GM23338 (cell line): ENCODE data around the gene TEX9. TPM values are rescaled to one million over a fixed set of nuclear protein-coding genes. Genes with fewer than 3 reads are reported as not detected.

Source experiments
- ATAC-seq: fragments of 200-7000 bp; cut with Tn5 transposase; 3 replicates; pipeline ENCODE4 v1.9.1; 2020
- DNase-seq: peaks from one replicate; pipeline ENCODE4 v3.0.0-alpha.2; 2015; ENCODE audit warnings: low spot score
- H2AFZ ChIP-seq: fragments of 200-600 bp; sonication (generic); 2 replicates; pipeline ENCODE4 v1.8.0; 2016; ENCODE audit warnings: antibody characterized with exemption, mild to moderate bottlenecking, moderate library complexity
- H3F3A ChIP-seq: fragments of 200-600 bp; sonication (generic); replicated peaks from 2 replicates; pipeline ENCODE4 v1.8.0; 2017; ENCODE audit warnings: antibody characterized with exemption, mixed run types, low read depth
- H3K27ac ChIP-seq: fragments of 200-600 bp; sonication (generic); 2 replicates; pipeline ENCODE4 v1.6.1; 2016; ENCODE audit warnings: low read depth
- H3K27me3 ChIP-seq: fragments of 200-600 bp; sonication (generic); 2 replicates; pipeline ENCODE4 v1.8.0; 2016; ENCODE audit warnings: mild to moderate bottlenecking, mixed run types, moderate library complexity; ENCODE audit not compliant: insufficient read depth
- H3K36me3 ChIP-seq: fragments of 200-600 bp; sonication (generic); 2 replicates; pipeline ENCODE4 v1.8.0; 2016; ENCODE audit warnings: mild to moderate bottlenecking; ENCODE audit not compliant: insufficient read depth
- H3K4me1 ChIP-seq: fragments of 200-600 bp; sonication (generic); 2 replicates; pipeline ENCODE4 v1.8.0; 2016; ENCODE audit warnings: mild to moderate bottlenecking, moderate library complexity; ENCODE audit not compliant: insufficient read depth
- H3K4me2 ChIP-seq: fragments of 200-600 bp; sonication (generic); 2 replicates; pipeline ENCODE4 v1.7.1; 2017; ENCODE audit warnings: mixed run types
- H3K4me3 ChIP-seq: fragments of 200-600 bp; sonication (generic); 2 replicates; pipeline ENCODE4 v1.6.1; 2016; ENCODE audit warnings: mixed run types
- H3K79me2 ChIP-seq: fragments of 200-600 bp; sonication (generic); replicated peaks from 2 replicates; pipeline ENCODE4 v1.8.0; 2017; ENCODE audit warnings: mild to moderate bottlenecking; ENCODE audit not compliant: insufficient read depth
- H3K9me2 ChIP-seq: fragments of 200-600 bp; sonication (generic); 2 replicates; pipeline ENCODE4 v1.8.0; 2017; ENCODE audit not compliant: insufficient read depth
- H4K20me1 ChIP-seq: fragments of 200-600 bp; sonication (generic); replicated peaks from 2 replicates; pipeline ENCODE4 v1.8.0; 2017; ENCODE audit warnings: mild to moderate bottlenecking; ENCODE audit not compliant: insufficient read depth
- H3K27ac Mint-ChIP-seq: 2 replicates; pipeline ENCODE4 v1.8.0; 2020; ENCODE audit warnings: inconsistent platforms, mild to moderate bottlenecking, moderate library complexity, mixed read lengths
- H3K27me3 Mint-ChIP-seq: 3 replicates; pipeline ENCODE4 v1.8.0; 2022; ENCODE audit warnings: low read depth, mild to moderate bottlenecking, moderate library complexity, mixed read lengths, inconsistent platforms; ENCODE audit not compliant: insufficient read depth, poor library complexity
- H3K36me3 Mint-ChIP-seq: 3 replicates; pipeline ENCODE4 v1.8.0; 2021; ENCODE audit warnings: low read depth, mild to moderate bottlenecking, inconsistent platforms, moderate library complexity, mixed read lengths
- H3K4me1 Mint-ChIP-seq: 3 replicates; pipeline ENCODE4 v1.8.0; 2020; ENCODE audit warnings: mild to moderate bottlenecking, inconsistent platforms, mixed read lengths
- H3K4me3 Mint-ChIP-seq: 3 replicates; pipeline ENCODE4 v1.8.0; 2021; ENCODE audit warnings: moderate library complexity, mild to moderate bottlenecking, inconsistent platforms, mixed read lengths
- H3K9me3 Mint-ChIP-seq: 3 replicates; pipeline ENCODE4 v1.8.0; 2020; ENCODE audit warnings: moderate library complexity, mild to moderate bottlenecking, inconsistent platforms, mixed read lengths
- CTCF ChIP-seq, 2 experiments: fragments of 200-600 bp in 1 of 2; sonication (generic) in 1 of 2; conservative IDR thresholded peaks; 2 replicates each; pipeline versions ENCODE4 v1.5.1 to v1.6.1; 2016 to 2017; ENCODE audit warnings: antibody characterized with exemption in 2 of 2, low read depth in 2 of 2, mild to moderate bottlenecking in 2 of 2, moderate library complexity in 1 of 2
- EZH2 ChIP-seq: fragments of 200-600 bp; sonication (generic); IDR thresholded peaks from one replicate; pipeline ENCODE4 v1.8.0; 2017; ENCODE audit warnings: antibody characterized with exemption, mild to moderate bottlenecking, low read depth; ENCODE audit not compliant: unreplicated experiment
- EZH2phosphoT487 ChIP-seq: fragments of 200-600 bp; sonication (generic); IDR thresholded peaks from one replicate; pipeline ENCODE4 v1.8.1; 2018; ENCODE audit warnings: antibody characterized with exemption; ENCODE audit not compliant: unreplicated experiment
- JUNB ChIP-seq: IDR thresholded peaks from one replicate; pipeline ENCODE4 v1.6.1; 2016; ENCODE audit warnings: antibody characterized with exemption; ENCODE audit not compliant: unreplicated experiment
- NANOG ChIP-seq: IDR thresholded peaks from 2 replicates; pipeline ENCODE4 v1.6.1; 2016; ENCODE audit warnings: antibody characterized with exemption, borderline replicate concordance
- POLR2AphosphoS5 ChIP-seq: IDR thresholded peaks from 2 replicates; pipeline ENCODE4 v1.6.1; 2016; ENCODE audit warnings: antibody characterized with exemption, low read depth
- STAT1 ChIP-seq: IDR thresholded peaks from one replicate; pipeline ENCODE4 v1.6.1; 2016; ENCODE audit warnings: antibody characterized with exemption; ENCODE audit not compliant: unreplicated experiment
- ZNF114 ChIP-seq: fragments of 250-450 bp; sonication (Bioruptor Pico); IDR thresholded peaks from 2 replicates; pipeline ENCODE4 v1.5.0; 2020; ENCODE audit warnings: mild to moderate bottlenecking, moderate library complexity
- ZNF462 ChIP-seq: fragments of 250-450 bp; sonication (Bioruptor Pico); IDR thresholded peaks from 2 replicates; pipeline ENCODE4 v1.5.0; 2020; ENCODE audit warnings: mild to moderate bottlenecking, moderate library complexity
- polyA plus RNA-seq: library from polyadenylated mRNA; unstranded; fragments of >200 nt; fragmentation: Nextera tagmentation; extraction: Ambion mirVana; gene quantifications from 2 replicates; pipeline ENCODE4 v1.2.1, GENCODE V29; 2016
- total RNA-seq: library from RNA; depleted of rRNA; stranded (reverse); fragments of >200 nt; shearing (Covaris generic); gene quantifications from 2 replicates; pipeline ENCODE4 v1.2.3, GENCODE V29; 2014
- TF ChIP-seq, protein P1 (sequence below): IDR thresholded peaks from 2 replicates; pipeline ENCODE4 v1.6.1; 2016; ENCODE audit warnings: antibody characterized with exemption

Gene TEX9
- total and polyA plus RNA-seq, 2 experiments from 2014 or later = 19.6 to 21.8 TPM

GRCh38 chr15:56442354-56442753 is 77.1 kb downstream of the TEX9 start:
- Histone ChIP-seq H3K4me3 (no peak overlapping the region), H3K9me2 (no peaks in the 10 kb centered on the region), H2AFZ (no peak overlapping the region), H3K27me3 (no peaks in the 10 kb centered on the region), H3F3A (no peaks in the 10 kb centered on the region), H4K20me1 (no peaks in the 10 kb centered on the region), H3K27ac (no peak overlapping the region), H3K79me2 (no peaks in the 10 kb centered on the region), H3K36me3 (no peaks in the 10 kb centered on the region), H3K4me1 (no peaks in the 10 kb centered on the region), H3K4me2 (no peak overlapping the region)
- ATAC-seq (no peak), DNase-seq (no peak)
- Mint-ChIP-seq H3K27me3 (no peaks in the 10 kb centered on the region), H3K4me1 (no peaks in the 10 kb centered on the region), H3K36me3 (peaks cover 52% of the 10 kb centered on the region), H3K9me3 (peaks cover 29% of the 10 kb centered on the region), H3K4me3 (no peak overlapping the region), H3K27ac (no peak overlapping the region)
- TF ChIP-seq CTCF (conservative IDR thresholded peaks at IDR 0.05; ENCODE audit: low read depth in 2 of 2) (no peak), ZNF114 (CRISPR knock-in tag) (no peak), EZH2 (no peak), NANOG (no peak), JUNB (no peak), ZNF462 (CRISPR knock-in tag) (no peak), POLR2AphosphoS5 (no peak), EZH2phosphoT487 (no peak), STAT1 (no peak)
- TF ChIP-seq, protein P1, sequence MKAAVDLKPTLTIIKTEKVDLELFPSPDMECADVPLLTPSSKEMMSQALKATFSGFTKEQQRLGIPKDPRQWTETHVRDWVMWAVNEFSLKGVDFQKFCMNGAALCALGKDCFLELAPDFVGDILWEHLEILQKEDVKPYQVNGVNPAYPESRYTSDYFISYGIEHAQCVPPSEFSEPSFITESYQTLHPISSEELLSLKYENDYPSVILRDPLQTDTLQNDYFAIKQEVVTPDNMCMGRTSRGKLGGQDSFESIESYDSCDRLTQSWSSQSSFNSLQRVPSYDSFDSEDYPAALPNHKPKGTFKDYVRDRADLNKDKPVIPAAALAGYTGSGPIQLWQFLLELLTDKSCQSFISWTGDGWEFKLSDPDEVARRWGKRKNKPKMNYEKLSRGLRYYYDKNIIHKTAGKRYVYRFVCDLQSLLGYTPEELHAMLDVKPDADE = no peak
